GM12873 (cell line): Measurements from ENCODE around the gene AKAP8.

Experiments used
- TF ChIP-seq, protein P1 (sequence below): IDR thresholded peaks from 2 replicates; pipeline ENCODE4 v1.5.1; 2012; ENCODE audit warnings: low read depth, mild to moderate bottlenecking, moderate library complexity, low read length, control low read depth; ENCODE audit not compliant: insufficient read depth; ENCODE audit errors: missing control alignments

Gene AKAP8

DNA sequence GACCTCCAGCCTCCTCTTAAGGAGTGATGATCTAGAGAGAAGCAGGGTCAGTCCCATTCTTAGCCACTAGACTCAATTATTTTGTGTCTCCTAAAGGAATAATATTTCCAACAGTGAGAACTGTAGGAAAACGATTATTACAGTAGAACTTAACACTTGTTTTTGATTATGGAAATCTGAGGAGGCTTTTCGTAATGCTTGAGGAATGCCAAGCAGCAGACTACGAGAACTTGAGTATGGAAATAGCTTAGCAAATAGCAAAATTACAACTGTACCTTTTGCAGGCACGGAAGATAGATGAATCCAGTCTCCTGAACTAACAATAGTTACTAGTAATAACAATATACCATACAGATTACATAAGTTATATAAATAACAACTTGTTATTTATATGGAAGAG, 59.5 kb downstream of the AKAP8 start:
- TF ChIP-seq, protein P1, sequence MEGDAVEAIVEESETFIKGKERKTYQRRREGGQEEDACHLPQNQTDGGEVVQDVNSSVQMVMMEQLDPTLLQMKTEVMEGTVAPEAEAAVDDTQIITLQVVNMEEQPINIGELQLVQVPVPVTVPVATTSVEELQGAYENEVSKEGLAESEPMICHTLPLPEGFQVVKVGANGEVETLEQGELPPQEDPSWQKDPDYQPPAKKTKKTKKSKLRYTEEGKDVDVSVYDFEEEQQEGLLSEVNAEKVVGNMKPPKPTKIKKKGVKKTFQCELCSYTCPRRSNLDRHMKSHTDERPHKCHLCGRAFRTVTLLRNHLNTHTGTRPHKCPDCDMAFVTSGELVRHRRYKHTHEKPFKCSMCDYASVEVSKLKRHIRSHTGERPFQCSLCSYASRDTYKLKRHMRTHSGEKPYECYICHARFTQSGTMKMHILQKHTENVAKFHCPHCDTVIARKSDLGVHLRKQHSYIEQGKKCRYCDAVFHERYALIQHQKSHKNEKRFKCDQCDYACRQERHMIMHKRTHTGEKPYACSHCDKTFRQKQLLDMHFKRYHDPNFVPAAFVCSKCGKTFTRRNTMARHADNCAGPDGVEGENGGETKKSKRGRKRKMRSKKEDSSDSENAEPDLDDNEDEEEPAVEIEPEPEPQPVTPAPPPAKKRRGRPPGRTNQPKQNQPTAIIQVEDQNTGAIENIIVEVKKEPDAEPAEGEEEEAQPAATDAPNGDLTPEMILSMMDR = no peak

DNA sequence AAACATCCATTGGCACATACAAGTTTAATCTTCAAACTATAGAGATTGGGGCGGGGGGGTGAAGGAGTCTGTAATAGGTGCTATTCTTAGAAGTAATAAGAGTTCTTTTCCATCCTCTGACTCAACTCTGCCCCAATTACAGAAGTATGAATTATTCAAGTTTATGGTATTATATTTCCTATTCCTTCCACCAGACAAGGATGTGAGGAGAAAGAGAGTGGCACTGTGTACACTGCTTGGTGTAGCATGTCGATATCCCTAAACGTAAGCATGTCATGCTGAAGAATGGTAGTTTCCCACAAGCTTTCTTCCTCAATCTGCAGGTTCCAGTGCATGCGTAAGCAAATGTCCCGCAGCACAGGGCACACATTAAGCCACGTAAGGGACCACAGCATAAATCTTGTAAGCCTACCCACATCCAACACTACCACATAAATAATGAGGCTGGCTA, 61.3 kb downstream of the AKAP8 start:
- TF ChIP-seq, protein P1 = no peak

DNA sequence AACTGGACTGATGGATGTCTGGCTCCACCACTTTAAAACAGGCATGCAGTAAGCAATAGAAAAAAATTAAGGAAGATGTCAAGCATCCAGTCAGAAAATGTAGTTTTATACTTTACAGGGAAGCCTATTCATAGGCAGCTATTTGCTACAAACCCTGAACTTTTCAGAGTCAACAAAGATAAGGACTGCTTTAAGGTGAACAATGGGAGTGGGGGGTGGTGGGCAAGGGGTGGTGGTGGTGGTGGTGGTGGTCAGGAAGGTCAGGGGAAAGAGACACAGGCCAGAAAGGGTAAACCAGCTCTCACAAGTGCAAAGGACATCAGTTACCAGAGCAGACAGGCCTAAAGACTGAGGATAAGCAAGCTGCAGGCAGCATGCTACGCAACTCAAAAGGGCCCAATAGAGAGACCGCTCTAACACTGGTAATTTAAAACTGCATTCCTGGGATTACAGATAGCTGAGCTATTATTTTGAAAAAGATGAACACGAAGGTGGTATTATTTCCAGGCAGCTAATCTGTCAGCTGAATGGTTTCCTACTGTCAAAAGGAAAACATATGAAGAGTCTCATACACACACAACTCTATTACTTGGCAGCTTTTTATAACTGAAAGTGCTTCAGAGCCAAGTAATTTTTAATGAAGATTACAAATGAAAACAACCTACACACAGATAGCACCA, 62.1 kb downstream of the AKAP8 start:
- TF ChIP-seq, protein P1 = no peak

DNA sequence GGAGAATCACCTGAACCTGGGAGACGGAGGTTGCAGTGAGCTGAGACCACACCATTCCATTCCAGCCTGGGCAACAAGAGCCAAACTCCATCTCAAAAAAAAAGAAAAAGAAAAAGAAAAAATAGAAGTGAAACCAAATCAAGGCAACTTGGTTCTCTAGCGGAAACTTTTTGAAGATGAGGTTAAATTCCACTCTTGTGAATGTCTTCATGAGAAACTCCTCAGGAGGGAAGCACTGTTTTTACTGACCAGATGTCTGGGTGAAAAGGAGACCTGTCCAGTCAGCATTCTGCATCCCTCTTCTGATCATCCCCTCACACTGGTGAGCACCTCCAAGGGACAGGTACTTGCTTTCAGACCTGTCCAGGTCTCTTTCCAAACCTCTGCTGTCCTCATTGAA, 63.1 kb downstream of the AKAP8 start:
- TF ChIP-seq, protein P1 = no peak

DNA sequence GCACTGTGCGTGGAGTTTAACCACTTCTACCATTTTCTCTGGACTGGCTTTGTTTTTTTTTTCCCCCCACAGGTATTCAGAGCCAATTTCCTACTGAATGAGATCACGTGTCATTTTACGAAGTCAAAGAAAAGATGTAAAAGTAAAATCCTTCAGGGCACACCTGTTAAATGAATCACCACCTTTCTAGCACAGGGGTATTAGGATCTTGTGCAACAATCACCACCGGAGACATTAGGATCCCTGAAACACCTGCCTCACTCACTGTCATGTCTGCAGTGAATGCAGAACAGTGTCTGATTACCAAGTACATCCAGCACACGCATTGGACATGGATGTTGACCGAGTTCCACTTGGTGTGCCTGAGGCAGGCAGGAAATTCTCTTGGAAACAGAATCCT, 64.5 kb downstream of the AKAP8 start:
- TF ChIP-seq, protein P1 = no peak

DNA sequence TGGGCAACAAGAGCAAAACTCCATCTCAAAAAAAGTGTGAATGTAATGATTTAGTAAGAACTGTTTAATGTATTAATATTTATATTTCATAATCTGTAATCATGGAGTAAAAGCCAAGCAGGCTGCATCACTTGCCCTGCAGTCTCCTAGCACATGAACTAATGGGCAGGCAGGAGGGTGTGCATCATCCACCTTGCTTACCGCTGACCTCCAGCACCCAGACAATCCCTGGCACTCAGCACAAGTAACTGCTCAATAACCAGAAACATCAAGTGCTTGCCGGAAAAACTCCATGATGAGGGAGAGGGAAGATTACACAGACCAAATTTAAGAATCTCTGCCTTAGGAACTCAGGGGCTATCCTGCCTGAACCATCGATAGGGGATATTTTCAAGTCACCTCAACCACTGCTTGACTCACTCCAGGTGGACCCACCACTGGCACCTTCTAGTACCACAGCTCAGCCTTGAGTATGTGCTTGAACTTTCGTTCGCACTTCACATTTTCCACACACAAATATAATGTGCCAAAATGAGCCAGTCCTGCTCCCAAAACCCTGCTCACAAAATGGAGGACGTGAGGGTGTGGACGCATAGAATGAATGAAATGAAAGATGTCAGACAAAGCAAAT, 65.8 kb downstream of the AKAP8 start:
- TF ChIP-seq, protein P1 = no peak

DNA sequence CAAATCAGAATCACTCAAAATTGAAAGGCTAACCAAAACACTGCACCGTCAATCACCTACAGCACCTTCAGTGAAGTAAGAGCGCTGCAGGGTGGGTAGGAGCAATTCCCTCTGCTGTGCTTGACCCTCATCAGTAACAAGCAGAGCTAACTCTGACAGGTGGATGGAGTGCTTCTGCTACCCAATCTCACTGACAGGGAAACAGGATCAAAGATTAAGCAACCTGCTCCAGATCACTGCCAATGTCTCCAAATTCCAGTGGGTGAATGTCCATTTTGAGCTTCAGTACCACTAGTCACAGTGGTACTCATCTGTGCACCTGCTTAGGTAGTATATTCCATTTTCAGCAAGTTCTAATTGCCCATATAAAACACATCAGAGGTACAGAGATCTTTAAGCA, 72.4 kb downstream of the AKAP8 start:
- TF ChIP-seq, protein P1 = no peak
